Bronchial smooth muscle cell (primary cell): Measurements from ENCODE around the gene CBX8. TPM values are rescaled to one million over a fixed set of nuclear protein-coding genes. Genes with fewer than 3 reads are reported as not detected.

Experiments
- total RNA-seq: library from RNA; depleted of rRNA; stranded (reverse); fragments of >200 nt; gene quantifications from 2 replicates; pipeline ENCODE4 v1.2.1, GENCODE V29; 2014

CBX8 gene
- 2.5 and 5.6 TPM in 2 replicates for total RNA-seq

DNA sequence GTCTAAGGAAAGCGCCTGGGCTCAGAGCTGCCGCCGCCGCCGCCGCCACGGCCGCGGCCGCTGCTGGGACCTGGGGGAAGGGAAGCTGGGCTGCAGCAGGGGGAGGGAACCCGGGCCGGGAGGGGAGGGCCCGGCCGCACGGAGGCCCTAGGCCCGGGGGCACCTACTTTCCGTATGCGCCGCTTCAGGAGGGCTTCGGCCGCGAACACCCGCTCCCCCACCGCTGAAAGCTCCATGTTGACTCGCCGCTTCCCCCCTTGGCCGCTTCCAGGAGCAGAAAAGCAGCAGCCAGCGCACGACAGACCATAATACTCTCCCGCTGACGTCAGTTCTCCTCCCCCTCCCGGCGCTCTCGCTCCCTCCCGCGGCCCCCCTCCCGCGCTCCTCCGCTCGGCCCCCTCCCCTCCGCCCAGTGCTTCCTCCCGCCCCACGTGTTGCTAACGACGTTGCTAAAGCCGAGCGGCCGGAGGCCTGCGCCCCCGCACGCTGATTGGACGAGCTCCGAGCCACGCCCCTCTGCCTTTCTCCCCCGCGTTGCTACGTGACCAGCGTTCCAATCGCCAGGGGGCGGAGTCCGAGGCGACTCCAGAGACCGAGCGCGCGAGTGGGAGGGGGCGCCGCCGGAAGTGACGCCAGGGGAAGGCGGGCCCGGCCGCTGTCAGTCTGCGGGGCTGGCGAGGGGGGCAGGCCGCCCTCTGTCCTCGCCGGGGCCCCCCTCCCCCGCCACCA is at the start of gene CBX8:
Gene CBX8 (minus strand): TSS at position 315 of the 729 bp plus-strand sequence. CDS start 79 bp downstream, at position 236.

DNA sequence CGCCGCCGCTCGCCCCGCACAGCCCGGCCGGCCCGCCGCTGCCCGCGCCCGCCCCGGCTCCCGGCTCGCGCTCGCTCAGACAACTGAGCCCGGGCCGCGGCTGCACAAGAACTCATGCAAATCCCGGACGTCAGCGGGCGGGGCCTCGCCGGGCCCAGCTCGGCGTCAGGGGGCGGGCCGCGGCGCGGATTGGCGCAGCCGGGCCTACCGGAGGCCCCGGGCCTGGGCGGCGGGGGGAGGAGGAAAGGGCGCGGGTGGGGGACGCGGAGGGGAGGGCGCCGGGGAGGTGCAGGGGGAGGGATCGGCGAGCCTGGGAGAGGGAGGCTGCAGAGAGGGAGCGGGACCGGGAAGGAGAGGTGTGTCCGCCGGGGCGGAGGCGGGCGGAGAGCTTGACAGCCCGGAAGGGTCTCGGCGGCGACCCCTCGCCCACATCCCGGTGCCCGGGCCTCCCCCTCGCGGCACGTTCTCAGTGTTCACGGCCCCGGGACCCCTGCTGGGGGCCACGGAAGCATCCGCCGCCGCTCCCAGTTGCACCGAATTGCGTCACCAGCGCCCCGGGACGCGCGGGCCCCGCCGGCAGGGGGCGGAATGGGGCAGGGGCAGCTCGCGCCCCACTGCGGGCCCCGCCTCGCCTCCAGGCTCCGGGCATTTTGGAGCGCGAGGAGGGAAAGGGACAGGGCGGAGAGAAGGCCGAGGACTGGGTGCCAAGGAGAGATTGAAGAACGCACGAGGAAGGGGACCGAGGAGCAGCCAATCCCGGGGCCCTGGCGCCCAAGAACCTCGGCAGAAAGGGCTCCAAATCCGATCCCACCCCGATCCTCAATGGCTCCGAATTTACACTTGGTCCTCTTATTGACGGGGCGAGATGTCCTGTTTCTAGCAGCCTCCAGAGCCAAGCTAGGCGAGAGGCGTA is 42.7 kb upstream of the CBX8 start, which contains the start of gene CBX4:
Gene CBX4 (minus strand): TSS at position 85 of the 913 bp plus-strand sequence. CDS start 189 bp downstream, outside the sequence.

DNA sequence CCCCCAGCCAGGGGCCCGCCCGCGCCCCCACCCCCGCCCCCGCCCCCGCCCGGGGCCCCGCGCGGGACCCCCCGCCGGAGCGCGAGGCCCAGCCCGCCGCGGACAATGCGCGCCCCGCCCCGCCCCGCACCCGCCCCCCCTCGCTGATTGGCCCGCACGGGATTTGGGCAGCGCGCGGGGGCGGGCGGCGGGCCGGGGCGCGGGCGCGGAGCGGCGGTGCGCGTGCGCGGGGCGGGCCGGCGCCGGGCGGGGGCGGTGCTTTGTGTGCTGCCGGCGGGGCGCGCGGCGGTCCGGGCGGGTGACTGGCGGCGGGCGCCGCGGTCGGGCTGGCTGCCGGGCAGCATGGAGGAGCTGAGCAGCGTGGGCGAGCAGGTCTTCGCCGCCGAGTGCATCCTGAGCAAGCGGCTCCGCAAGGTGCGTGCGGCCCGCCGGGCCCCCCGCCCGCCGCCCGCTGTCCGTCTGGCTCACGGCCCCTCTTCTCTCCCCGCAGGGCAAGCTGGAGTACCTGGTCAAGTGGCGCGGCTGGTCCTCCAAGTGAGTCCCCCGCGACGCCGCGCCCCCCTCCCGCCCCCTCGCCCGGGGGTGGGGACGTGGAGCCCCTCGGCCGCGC is 18.9 kb downstream of the CBX8 start, which contains the start of gene CBX2:
Gene CBX2 (plus strand): TSS at position 255 of the 610 bp plus-strand sequence. CDS start 88 bp downstream, at position 343.

Other genes with a start within 250 kb of the CBX8 start
- gene RBFOX3, start 186.0 kb downstream of the CBX8 start, total RNA-seq: not detected in 2 replicates
- gene ENPP7, start 66.1 kb downstream of the CBX8 start, total RNA-seq: not detected in 2 replicates
- 0.32 and 1.2 TPM in 2 replicates for gene CBX2, start 18.9 kb downstream of the CBX8 start, total RNA-seq
- gene CBX4, start 42.4 kb upstream of the CBX8 start, total RNA-seq: 5.5 and 6.5 TPM in 2 replicates
- 41.0 and 51.4 TPM in 2 replicates for gene TBC1D16, start 238.8 kb upstream of the CBX8 start, total RNA-seq
- 3.5 TPM in 2 replicates for gene CCDC40, start 239.6 kb upstream of the CBX8 start, total RNA-seq